GM12878 (cell line): ENCODE measurements around the gene IPMK.

Source experiments
- E4F1 ChIP-seq: fragments of 450-650 bp; IDR thresholded peaks from 2 replicates; pipeline ENCODE4 v1.6.1; 2018; ENCODE audit warnings: borderline replicate concordance, mild to moderate bottlenecking; ENCODE audit not compliant: partially characterized antibody
- NR2C2 ChIP-seq: IDR thresholded peaks from 2 replicates; pipeline ENCODE4 v1.6.1; 2011; ENCODE audit warnings: borderline replicate concordance, low read depth; ENCODE audit not compliant: control insufficient read depth, insufficient read length
- TBL1XR1 ChIP-seq: IDR thresholded peaks from 2 replicates; pipeline ENCODE4 v1.6.1; 2012; ENCODE audit warnings: low read depth, low read length, improper control_type of control experiment
- TF ChIP-seq, protein P1 (sequence below), 3 experiments: IDR thresholded peaks in 2 of 3; conservative IDR thresholded peaks in 1 of 3; 2 replicates each; pipeline ENCODE4 v1.5.1; 2011; ENCODE audit warnings: low read depth in 3 of 3, low read length in 3 of 3, mild to moderate bottlenecking in 3 of 3, control low read depth in 2 of 3, moderate library complexity in 2 of 3, inconsistent platforms in 1 of 3, mixed read lengths in 1 of 3; ENCODE audit not compliant: control insufficient read depth in 2 of 3, insufficient read depth in 1 of 3; ENCODE audit errors: extremely low read depth in 1 of 3

GRCh38 chr10:58143944-58144343 is 123.8 kb downstream of the IPMK start:
- no peak for TF ChIP-seq E4F1
- TF ChIP-seq, protein P1, sequence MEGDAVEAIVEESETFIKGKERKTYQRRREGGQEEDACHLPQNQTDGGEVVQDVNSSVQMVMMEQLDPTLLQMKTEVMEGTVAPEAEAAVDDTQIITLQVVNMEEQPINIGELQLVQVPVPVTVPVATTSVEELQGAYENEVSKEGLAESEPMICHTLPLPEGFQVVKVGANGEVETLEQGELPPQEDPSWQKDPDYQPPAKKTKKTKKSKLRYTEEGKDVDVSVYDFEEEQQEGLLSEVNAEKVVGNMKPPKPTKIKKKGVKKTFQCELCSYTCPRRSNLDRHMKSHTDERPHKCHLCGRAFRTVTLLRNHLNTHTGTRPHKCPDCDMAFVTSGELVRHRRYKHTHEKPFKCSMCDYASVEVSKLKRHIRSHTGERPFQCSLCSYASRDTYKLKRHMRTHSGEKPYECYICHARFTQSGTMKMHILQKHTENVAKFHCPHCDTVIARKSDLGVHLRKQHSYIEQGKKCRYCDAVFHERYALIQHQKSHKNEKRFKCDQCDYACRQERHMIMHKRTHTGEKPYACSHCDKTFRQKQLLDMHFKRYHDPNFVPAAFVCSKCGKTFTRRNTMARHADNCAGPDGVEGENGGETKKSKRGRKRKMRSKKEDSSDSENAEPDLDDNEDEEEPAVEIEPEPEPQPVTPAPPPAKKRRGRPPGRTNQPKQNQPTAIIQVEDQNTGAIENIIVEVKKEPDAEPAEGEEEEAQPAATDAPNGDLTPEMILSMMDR (IDR thresholded peaks at IDR 0.05 in 2 of 3, conservative IDR thresholded peaks at IDR 0.05 in 1 of 3; ENCODE audit: control insufficient read depth in 2 of 3, extremely low read depth in 1 of 3, insufficient read depth in 1 of 3, low read depth in 3 of 3, low read length in 3 of 3) = no peak
- TF ChIP-seq NR2C2 = no peak
- no peak for TF ChIP-seq TBL1XR1
